B cell (primary cell): ENCODE measurements around the gene HNRNPAB. TPM values are rescaled to one million over a fixed set of nuclear protein-coding genes. Genes with fewer than 3 reads are reported as not detected.

ENCODE experiments used
- ATAC-seq: fragments of 200-7000 bp; cut with Tn5 transposase; one replicate; pipeline ENCODE4 v1.10.0; 2021; ENCODE audit warnings: low read depth, mild to moderate bottlenecking, moderate number of reproducible peaks, moderate library complexity
- CTCF ChIA-PET: fragments of 350-600 bp; sonication (Branson Sonifier 250); formaldehyde crosslinking; loops from one replicate; lab custom pipeline; 2021; ENCODE audit warnings: antibody characterized with exemption, inconsistent platforms; lab: Charles Lee
- POLR2A ChIA-PET: fragments of 350-600 bp; sonication (Branson Sonifier 250); formaldehyde crosslinking; loops from one replicate; lab custom pipeline; 2021; ENCODE audit warnings: antibody characterized with exemption; lab: Charles Lee
- DNase-seq: peaks from one replicate; pipeline ENCODE4 v3.0.0; 2013
- H2AFZ ChIP-seq: 2 replicates; pipeline ENCODE4 v1.6.1; 2012; ENCODE audit warnings: mild to moderate bottlenecking, low read depth, low read length; ENCODE audit not compliant: insufficient read depth, poor library complexity, severe bottlenecking
- H3K27ac ChIP-seq, 2 donors: 1 replicate in 1 of 2; 2 replicates in 1 of 2; pipeline ENCODE4 v1.5.1; 2012 to 2013; ENCODE audit warnings: low read length in 2 of 2, mild to moderate bottlenecking in 2 of 2, moderate library complexity in 1 of 2
- H3K27me3 ChIP-seq, 4 experiments: fragments of 200-600 bp in 1 of 4; sonication (generic) in 1 of 4; replicated peaks in 1 of 4; 1 replicate in 2 of 4; 2 replicates in 2 of 4; pipeline versions ENCODE4 v1.6.1 to v1.7.0; 2013 to 2016; ENCODE audit warnings: low read length in 3 of 4, mild to moderate bottlenecking in 2 of 4, mixed read lengths in 1 of 4, moderate library complexity in 1 of 4; ENCODE audit not compliant: insufficient read depth in 4 of 4, control insufficient read depth in 3 of 4; ENCODE audit errors: control extremely low read depth in 1 of 4
- H3K36me3 ChIP-seq, 2 experiments: replicated peaks in 1 of 2; 1 replicate in 1 of 2; 2 replicates in 1 of 2; pipeline versions ENCODE4 v1.6.1 to v1.7.1; 2013; ENCODE audit warnings: low read length in 1 of 2; ENCODE audit not compliant: insufficient read depth in 2 of 2, control insufficient read depth in 1 of 2; ENCODE audit errors: control extremely low read depth in 1 of 2, extremely low read depth in 1 of 2
- H3K4me1 ChIP-seq, 2 donors: fragments of 200-600 bp in 1 of 2; sonication (generic) in 1 of 2; 1 replicate in 1 of 2; 2 replicates in 1 of 2; pipeline versions ENCODE4 v1.5.1 to v1.6.1; 2013 to 2017; ENCODE audit warnings: low read length in 2 of 2; ENCODE audit not compliant: control insufficient read depth in 2 of 2, insufficient read depth in 2 of 2
- H3K4me2 ChIP-seq: replicated peaks from 2 replicates; pipeline ENCODE3; 2012; ENCODE audit warnings: mild to moderate bottlenecking, low read depth, low read length; ENCODE audit not compliant: poor library complexity, severe bottlenecking
- H3K4me3 ChIP-seq, 5 experiments: fragments of 200-600 bp in 1 of 5; sonication (generic) in 1 of 5; 1 replicate in 3 of 5; 2 replicates in 2 of 5; pipeline versions ENCODE4 v1.5.1 to v1.7.0; 2011 to 2016; ENCODE audit warnings: low read length in 4 of 5, mild to moderate bottlenecking in 4 of 5, low read depth in 2 of 5, control low read depth in 1 of 5, moderate library complexity in 1 of 5; ENCODE audit not compliant: insufficient read depth in 1 of 5; ENCODE audit errors: control extremely low read depth in 1 of 5, extremely low read depth in 1 of 5
- H3K79me2 ChIP-seq: fragments of 200-600 bp; sonication (generic); one replicate; pipeline ENCODE4 v1.6.0; 2016; ENCODE audit warnings: low read length; ENCODE audit not compliant: control insufficient read depth, insufficient read depth
- H3K9ac ChIP-seq: fragments of 200-600 bp; sonication (generic); 2 replicates; pipeline ENCODE4 v1.6.1; 2017; ENCODE audit warnings: mild to moderate bottlenecking, low read length, moderate library complexity
- H3K9me3 ChIP-seq, 3 donors: one replicate each; pipeline versions ENCODE4 v1.6.1 to v1.7.1; 2013; ENCODE audit warnings: low read length in 2 of 3; ENCODE audit not compliant: control insufficient read depth in 2 of 3, insufficient read depth in 1 of 3; ENCODE audit errors: control extremely low read depth in 1 of 3
- H4K20me1 ChIP-seq: 2 replicates; pipeline ENCODE4 v1.6.0; 2012; ENCODE audit warnings: mild to moderate bottlenecking, low read length; ENCODE audit not compliant: insufficient read depth, control insufficient read depth, poor library complexity, severe bottlenecking
- H3K27ac Mint-ChIP-seq: one replicate; pipeline ENCODE4 v1.8.0; 2021; ENCODE audit warnings: mixed read lengths
- H3K27me3 Mint-ChIP-seq: one replicate; pipeline ENCODE4 v1.8.0; 2021; ENCODE audit warnings: mixed read lengths
- H3K4me1 Mint-ChIP-seq: one replicate; pipeline ENCODE4 v1.8.0; 2021; ENCODE audit warnings: mixed read lengths
- H3K4me3 Mint-ChIP-seq: one replicate; pipeline ENCODE4 v1.8.0; 2021; ENCODE audit warnings: mixed read lengths
- H3K9me3 Mint-ChIP-seq: one replicate; pipeline ENCODE4 v1.8.0; 2022; ENCODE audit warnings: mixed read lengths; ENCODE audit not compliant: insufficient read depth
- CTCF ChIP-seq: fragments of 200-600 bp; IDR thresholded peaks from one replicate; pipeline ENCODE4 v1.8.0; 2022; ENCODE audit warnings: antibody characterized with exemption, mild to moderate bottlenecking
- EZH2 ChIP-seq: IDR thresholded peaks from 2 replicates; pipeline ENCODE4 v1.6.1; 2012; ENCODE audit warnings: borderline replicate concordance, low read depth, mild to moderate bottlenecking, moderate library complexity, low read length; ENCODE audit not compliant: insufficient read depth, poor library complexity, severe bottlenecking
- WGBS: methylation state at CpG from one replicate; pipeline ENCODE4 v1.1.5; 2013; ENCODE audit warnings: missing lambda C conversion rate; ENCODE audit not compliant: insufficient coverage; 5-methylcytosine and 5-hydroxymethylcytosine counted together
- intact Hi-C: fragments of 100-400 bp; cut with micrococcal nuclease; formaldehyde crosslinking; loops from one replicate; pipeline ENCODE4 v1.10.0; 2022
- polyA plus RNA-seq: library from polyadenylated mRNA; depleted of rRNA; stranded (reverse); fragments of >200 nt; gene quantifications from 2 replicates; pipeline ENCODE4 v1.2.3, GENCODE V29; 2012
- total RNA-seq, 2 donors: library from RNA; stranded (reverse); fragments of 120-200 nt in 1 of 2; gene quantifications; 1 replicate in 1 of 2; 2 replicates in 1 of 2; pipeline versions ENCODE4 v1.2.3 to v1.2.4, GENCODE V29; 2013 to 2022

Gene HNRNPAB
- total and polyA plus RNA-seq, 2 donors (not counting 1 experiment from before 2014, with no cell fraction given), result 25.1 to 75.1 TPM

GRCh38 chr5:178245389-178245788, 41.1 kb downstream of the HNRNPAB start:
- POLR2A ChIA-PET, result no interaction called here
- CTCF ChIA-PET, result no interaction called here
- H3K4me1 Mint-ChIP-seq, result peaks cover 30% of the 10 kb centered on the region

More at GRCh38 chr5:178245389-178245788, 41.1 kb downstream of the HNRNPAB start:
- intact Hi-C loops, result loop anchor here (10.0 kb wide), 1 partner anchor 1449 kb away; the partner anchor contains the start of gene CANX
- DNase-seq (no peak), ATAC-seq (no peak)
- peaks cover 32 to 45% of the 10 kb centered on the region in 2 donors for H3K4me1 ChIP-seq
- H3K27ac ChIP-seq, result no peak overlapping the region
- H3K27me3 ChIP-seq, result no peaks in the 10 kb centered on the region
- no peak overlapping the region for H2AFZ ChIP-seq
- H3K36me3 ChIP-seq, result no peaks in the 10 kb centered on the region
- Mint-ChIP-seq H3K4me3 (no peak overlapping the region), H3K27me3 (no peaks in the 10 kb centered on the region), H3K9me3 (no peaks in the 10 kb centered on the region), H3K27ac (no peak overlapping the region)
- no peak for TF ChIP-seq EZH2
- TF ChIP-seq CTCF, result no peak
- H3K4me2 ChIP-seq, result no peak overlapping the region
- WGBS, result 90% methylated on average over 1 of the region's 2 CpGs
- no peaks in the 10 kb centered on the region for H3K79me2 ChIP-seq
- H4K20me1 ChIP-seq, result no peaks in the 10 kb centered on the region
- H3K4me3 ChIP-seq, result no peak overlapping the region
- H3K9ac ChIP-seq, result no peak overlapping the region
- H3K9me3 ChIP-seq, result peaks cover 0 to 5% (median 0%) of the 10 kb centered on the region in 3 donors
